GM23338 (cell line): ENCODE data around the gene MTCL1. TPM values are rescaled to one million over a fixed set of nuclear protein-coding genes. Genes with fewer than 3 reads are reported as not detected.

Experiments
- ATAC-seq: fragments of 200-7000 bp; cut with Tn5 transposase; 3 replicates; pipeline ENCODE4 v1.9.1; 2020
- DNase-seq: peaks from one replicate; pipeline ENCODE4 v3.0.0-alpha.2; 2015; ENCODE audit warnings: low spot score
- H2AFZ ChIP-seq: fragments of 200-600 bp; sonication (generic); 2 replicates; pipeline ENCODE4 v1.8.0; 2016; ENCODE audit warnings: antibody characterized with exemption, mild to moderate bottlenecking, moderate library complexity
- H3F3A ChIP-seq: fragments of 200-600 bp; sonication (generic); replicated peaks from 2 replicates; pipeline ENCODE4 v1.8.0; 2017; ENCODE audit warnings: antibody characterized with exemption, mixed run types, low read depth
- H3K27ac ChIP-seq: fragments of 200-600 bp; sonication (generic); 2 replicates; pipeline ENCODE4 v1.6.1; 2016; ENCODE audit warnings: low read depth
- H3K27me3 ChIP-seq: fragments of 200-600 bp; sonication (generic); 2 replicates; pipeline ENCODE4 v1.8.0; 2016; ENCODE audit warnings: mild to moderate bottlenecking, mixed run types, moderate library complexity; ENCODE audit not compliant: insufficient read depth
- H3K36me3 ChIP-seq: fragments of 200-600 bp; sonication (generic); 2 replicates; pipeline ENCODE4 v1.8.0; 2016; ENCODE audit warnings: mild to moderate bottlenecking; ENCODE audit not compliant: insufficient read depth
- H3K4me1 ChIP-seq: fragments of 200-600 bp; sonication (generic); 2 replicates; pipeline ENCODE4 v1.8.0; 2016; ENCODE audit warnings: mild to moderate bottlenecking, moderate library complexity; ENCODE audit not compliant: insufficient read depth
- H3K4me2 ChIP-seq: fragments of 200-600 bp; sonication (generic); 2 replicates; pipeline ENCODE4 v1.7.1; 2017; ENCODE audit warnings: mixed run types
- H3K4me3 ChIP-seq: fragments of 200-600 bp; sonication (generic); 2 replicates; pipeline ENCODE4 v1.6.1; 2016; ENCODE audit warnings: mixed run types
- H3K79me2 ChIP-seq: fragments of 200-600 bp; sonication (generic); replicated peaks from 2 replicates; pipeline ENCODE4 v1.8.0; 2017; ENCODE audit warnings: mild to moderate bottlenecking; ENCODE audit not compliant: insufficient read depth
- H3K9me2 ChIP-seq: fragments of 200-600 bp; sonication (generic); 2 replicates; pipeline ENCODE4 v1.8.0; 2017; ENCODE audit not compliant: insufficient read depth
- H4K20me1 ChIP-seq: fragments of 200-600 bp; sonication (generic); replicated peaks from 2 replicates; pipeline ENCODE4 v1.8.0; 2017; ENCODE audit warnings: mild to moderate bottlenecking; ENCODE audit not compliant: insufficient read depth
- H3K27ac Mint-ChIP-seq: 2 replicates; pipeline ENCODE4 v1.8.0; 2020; ENCODE audit warnings: inconsistent platforms, mild to moderate bottlenecking, moderate library complexity, mixed read lengths
- H3K27me3 Mint-ChIP-seq: 3 replicates; pipeline ENCODE4 v1.8.0; 2022; ENCODE audit warnings: low read depth, mild to moderate bottlenecking, moderate library complexity, mixed read lengths, inconsistent platforms; ENCODE audit not compliant: insufficient read depth, poor library complexity
- H3K36me3 Mint-ChIP-seq: 3 replicates; pipeline ENCODE4 v1.8.0; 2021; ENCODE audit warnings: low read depth, mild to moderate bottlenecking, inconsistent platforms, moderate library complexity, mixed read lengths
- H3K4me1 Mint-ChIP-seq: 3 replicates; pipeline ENCODE4 v1.8.0; 2020; ENCODE audit warnings: mild to moderate bottlenecking, inconsistent platforms, mixed read lengths
- H3K4me3 Mint-ChIP-seq: 3 replicates; pipeline ENCODE4 v1.8.0; 2021; ENCODE audit warnings: moderate library complexity, mild to moderate bottlenecking, inconsistent platforms, mixed read lengths
- H3K9me3 Mint-ChIP-seq: 3 replicates; pipeline ENCODE4 v1.8.0; 2020; ENCODE audit warnings: moderate library complexity, mild to moderate bottlenecking, inconsistent platforms, mixed read lengths
- CREB1 ChIP-seq: fragments of 250-450 bp; sonication (Bioruptor Pico); IDR thresholded peaks from 2 replicates; pipeline ENCODE4 v1.5.0; 2020; ENCODE audit warnings: low read depth, mild to moderate bottlenecking, moderate library complexity
- EZH2 ChIP-seq: fragments of 200-600 bp; sonication (generic); IDR thresholded peaks from one replicate; pipeline ENCODE4 v1.8.0; 2017; ENCODE audit warnings: antibody characterized with exemption, mild to moderate bottlenecking, low read depth; ENCODE audit not compliant: unreplicated experiment
- EZH2phosphoT487 ChIP-seq: fragments of 200-600 bp; sonication (generic); IDR thresholded peaks from one replicate; pipeline ENCODE4 v1.8.1; 2018; ENCODE audit warnings: antibody characterized with exemption; ENCODE audit not compliant: unreplicated experiment
- JUNB ChIP-seq: IDR thresholded peaks from one replicate; pipeline ENCODE4 v1.6.1; 2016; ENCODE audit warnings: antibody characterized with exemption; ENCODE audit not compliant: unreplicated experiment
- NANOG ChIP-seq: IDR thresholded peaks from 2 replicates; pipeline ENCODE4 v1.6.1; 2016; ENCODE audit warnings: antibody characterized with exemption, borderline replicate concordance
- POLR2AphosphoS5 ChIP-seq: IDR thresholded peaks from 2 replicates; pipeline ENCODE4 v1.6.1; 2016; ENCODE audit warnings: antibody characterized with exemption, low read depth
- STAT1 ChIP-seq: IDR thresholded peaks from one replicate; pipeline ENCODE4 v1.6.1; 2016; ENCODE audit warnings: antibody characterized with exemption; ENCODE audit not compliant: unreplicated experiment
- ZNF331 ChIP-seq: fragments of 250-450 bp; sonication (Bioruptor Pico); IDR thresholded peaks from 2 replicates; pipeline ENCODE4 v1.5.0; 2020; ENCODE audit warnings: low read depth, mild to moderate bottlenecking, moderate library complexity
- polyA plus RNA-seq: library from polyadenylated mRNA; unstranded; fragments of >200 nt; fragmentation: Nextera tagmentation; extraction: Ambion mirVana; gene quantifications from 2 replicates; pipeline ENCODE4 v1.2.1, GENCODE V29; 2016
- total RNA-seq: library from RNA; depleted of rRNA; stranded (reverse); fragments of >200 nt; shearing (Covaris generic); gene quantifications from 2 replicates; pipeline ENCODE4 v1.2.3, GENCODE V29; 2014
- TF ChIP-seq, protein P1 (sequence below): IDR thresholded peaks from 2 replicates; pipeline ENCODE4 v1.6.1; 2016; ENCODE audit warnings: antibody characterized with exemption
- TF ChIP-seq, protein P2 (sequence below), 2 experiments: fragments of 200-600 bp in 1 of 2; sonication (generic) in 1 of 2; conservative IDR thresholded peaks; 2 replicates each; pipeline versions ENCODE4 v1.5.1 to v1.6.1; 2016 to 2017; ENCODE audit warnings: antibody characterized with exemption in 2 of 2, low read depth in 2 of 2, mild to moderate bottlenecking in 2 of 2, moderate library complexity in 1 of 2
- TF ChIP-seq, protein P3 (sequence below): IDR thresholded peaks from one replicate; pipeline ENCODE4 v1.6.1; 2018; ENCODE audit warnings: antibody characterized with exemption; ENCODE audit not compliant: unreplicated experiment

Gene MTCL1
- total and polyA plus RNA-seq, 2 experiments from 2014 or later: 14.4 to 45.0 TPM

DNA sequence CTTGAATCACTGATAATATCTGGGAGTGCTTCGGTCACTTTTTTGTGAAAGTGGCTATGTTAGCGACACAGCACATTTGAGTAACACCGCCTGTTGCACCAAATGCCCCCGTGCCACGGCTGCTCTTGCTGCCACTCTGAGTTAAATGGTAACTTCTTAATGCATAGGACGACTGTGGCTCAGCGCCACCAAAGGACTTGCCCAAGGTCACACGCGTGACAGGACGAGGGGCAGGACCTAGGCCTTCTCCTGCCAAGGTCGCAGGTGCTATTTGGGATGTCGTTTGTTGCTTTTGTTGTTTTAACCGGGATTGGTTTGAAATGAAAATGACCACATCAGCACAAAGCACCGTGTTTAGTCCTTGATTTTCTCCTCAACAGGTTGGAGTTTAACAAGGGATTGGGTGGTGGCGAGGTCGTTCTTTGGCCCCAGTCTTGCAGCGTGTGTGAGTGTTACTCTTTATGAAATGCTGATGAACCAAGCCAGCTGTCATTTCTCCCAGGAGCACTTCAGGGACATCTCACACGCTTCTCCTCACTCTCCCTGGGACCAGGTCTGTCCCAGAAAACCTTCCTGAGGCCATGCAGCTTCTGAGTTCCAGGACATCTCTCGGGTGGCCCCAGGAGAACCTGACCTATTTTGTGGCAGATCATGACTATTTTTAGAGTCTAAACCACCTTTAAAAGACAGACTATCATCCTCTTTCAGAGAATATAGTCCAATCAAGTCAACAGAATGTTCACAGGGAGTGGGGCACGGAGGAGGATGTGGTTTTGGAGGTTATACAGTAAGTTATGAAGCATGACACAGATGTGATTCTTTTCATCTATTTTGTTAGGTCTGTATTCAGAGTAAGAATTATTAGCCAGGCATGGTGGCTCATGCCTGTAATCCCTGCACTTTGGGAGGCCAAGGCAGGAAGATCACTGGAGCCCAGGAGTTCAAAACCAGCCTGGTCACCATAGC is 49.9 kb downstream of the MTCL1 start:
- no peak overlapping the region for H3K4me3 Mint-ChIP-seq
- Histone ChIP-seq H2AFZ (no peak overlapping the region), H3K79me2 (peaks cover 27% of the 10 kb centered on the region; the same call in 1 of the 2 replicates)

GRCh38 chr18:8756571-8756970 is 51.2 kb downstream of the MTCL1 start:
- Mint-ChIP-seq H3K36me3 (peaks cover 41% of the 10 kb centered on the region), H3K4me3 (no peak overlapping the region), H3K27ac (no peak overlapping the region), H3K4me1 (peaks cover 7% of the 10 kb centered on the region), H3K27me3 (no peaks in the 10 kb centered on the region), H3K9me3 (peaks cover 9% of the 10 kb centered on the region)
- no peaks in the 10 kb centered on the region for H3K27me3 ChIP-seq
- no peak overlapping the region for H2AFZ ChIP-seq
- H4K20me1 ChIP-seq: no peaks in the 10 kb centered on the region
- H3K4me2 ChIP-seq: no peak overlapping the region
- H3K79me2 ChIP-seq: peaks cover 19% of the 10 kb centered on the region; the same call in 1 of the 2 replicates
- peaks cover 3% of the 10 kb centered on the region; the same call in 1 of the 2 replicates for H3K36me3 ChIP-seq
- H3K4me1 ChIP-seq: no peaks in the 10 kb centered on the region; the same call in 1 of the 2 replicates
- ATAC-seq (no peak), DNase-seq (no peak)
- no peaks in the 10 kb centered on the region for H3F3A ChIP-seq
- peaks cover 2% of the 10 kb centered on the region; the same call in 1 of the 2 replicates for H3K9me2 ChIP-seq
- no peak overlapping the region for H3K4me3 ChIP-seq
- no peak overlapping the region for H3K27ac ChIP-seq
- TF ChIP-seq, protein P1, sequence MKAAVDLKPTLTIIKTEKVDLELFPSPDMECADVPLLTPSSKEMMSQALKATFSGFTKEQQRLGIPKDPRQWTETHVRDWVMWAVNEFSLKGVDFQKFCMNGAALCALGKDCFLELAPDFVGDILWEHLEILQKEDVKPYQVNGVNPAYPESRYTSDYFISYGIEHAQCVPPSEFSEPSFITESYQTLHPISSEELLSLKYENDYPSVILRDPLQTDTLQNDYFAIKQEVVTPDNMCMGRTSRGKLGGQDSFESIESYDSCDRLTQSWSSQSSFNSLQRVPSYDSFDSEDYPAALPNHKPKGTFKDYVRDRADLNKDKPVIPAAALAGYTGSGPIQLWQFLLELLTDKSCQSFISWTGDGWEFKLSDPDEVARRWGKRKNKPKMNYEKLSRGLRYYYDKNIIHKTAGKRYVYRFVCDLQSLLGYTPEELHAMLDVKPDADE: no peak
- TF ChIP-seq EZH2: no peak
- TF ChIP-seq JUNB: no peak
- no peak for TF ChIP-seq EZH2phosphoT487
- TF ChIP-seq, protein P2, sequence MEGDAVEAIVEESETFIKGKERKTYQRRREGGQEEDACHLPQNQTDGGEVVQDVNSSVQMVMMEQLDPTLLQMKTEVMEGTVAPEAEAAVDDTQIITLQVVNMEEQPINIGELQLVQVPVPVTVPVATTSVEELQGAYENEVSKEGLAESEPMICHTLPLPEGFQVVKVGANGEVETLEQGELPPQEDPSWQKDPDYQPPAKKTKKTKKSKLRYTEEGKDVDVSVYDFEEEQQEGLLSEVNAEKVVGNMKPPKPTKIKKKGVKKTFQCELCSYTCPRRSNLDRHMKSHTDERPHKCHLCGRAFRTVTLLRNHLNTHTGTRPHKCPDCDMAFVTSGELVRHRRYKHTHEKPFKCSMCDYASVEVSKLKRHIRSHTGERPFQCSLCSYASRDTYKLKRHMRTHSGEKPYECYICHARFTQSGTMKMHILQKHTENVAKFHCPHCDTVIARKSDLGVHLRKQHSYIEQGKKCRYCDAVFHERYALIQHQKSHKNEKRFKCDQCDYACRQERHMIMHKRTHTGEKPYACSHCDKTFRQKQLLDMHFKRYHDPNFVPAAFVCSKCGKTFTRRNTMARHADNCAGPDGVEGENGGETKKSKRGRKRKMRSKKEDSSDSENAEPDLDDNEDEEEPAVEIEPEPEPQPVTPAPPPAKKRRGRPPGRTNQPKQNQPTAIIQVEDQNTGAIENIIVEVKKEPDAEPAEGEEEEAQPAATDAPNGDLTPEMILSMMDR (conservative IDR thresholded peaks at IDR 0.05; ENCODE audit: low read depth in 2 of 2): no peak
- no peak for TF ChIP-seq ZNF331 (CRISPR knock-in tag)
- no peak for TF ChIP-seq STAT1
- no peak for TF ChIP-seq NANOG
- TF ChIP-seq, protein P3, sequence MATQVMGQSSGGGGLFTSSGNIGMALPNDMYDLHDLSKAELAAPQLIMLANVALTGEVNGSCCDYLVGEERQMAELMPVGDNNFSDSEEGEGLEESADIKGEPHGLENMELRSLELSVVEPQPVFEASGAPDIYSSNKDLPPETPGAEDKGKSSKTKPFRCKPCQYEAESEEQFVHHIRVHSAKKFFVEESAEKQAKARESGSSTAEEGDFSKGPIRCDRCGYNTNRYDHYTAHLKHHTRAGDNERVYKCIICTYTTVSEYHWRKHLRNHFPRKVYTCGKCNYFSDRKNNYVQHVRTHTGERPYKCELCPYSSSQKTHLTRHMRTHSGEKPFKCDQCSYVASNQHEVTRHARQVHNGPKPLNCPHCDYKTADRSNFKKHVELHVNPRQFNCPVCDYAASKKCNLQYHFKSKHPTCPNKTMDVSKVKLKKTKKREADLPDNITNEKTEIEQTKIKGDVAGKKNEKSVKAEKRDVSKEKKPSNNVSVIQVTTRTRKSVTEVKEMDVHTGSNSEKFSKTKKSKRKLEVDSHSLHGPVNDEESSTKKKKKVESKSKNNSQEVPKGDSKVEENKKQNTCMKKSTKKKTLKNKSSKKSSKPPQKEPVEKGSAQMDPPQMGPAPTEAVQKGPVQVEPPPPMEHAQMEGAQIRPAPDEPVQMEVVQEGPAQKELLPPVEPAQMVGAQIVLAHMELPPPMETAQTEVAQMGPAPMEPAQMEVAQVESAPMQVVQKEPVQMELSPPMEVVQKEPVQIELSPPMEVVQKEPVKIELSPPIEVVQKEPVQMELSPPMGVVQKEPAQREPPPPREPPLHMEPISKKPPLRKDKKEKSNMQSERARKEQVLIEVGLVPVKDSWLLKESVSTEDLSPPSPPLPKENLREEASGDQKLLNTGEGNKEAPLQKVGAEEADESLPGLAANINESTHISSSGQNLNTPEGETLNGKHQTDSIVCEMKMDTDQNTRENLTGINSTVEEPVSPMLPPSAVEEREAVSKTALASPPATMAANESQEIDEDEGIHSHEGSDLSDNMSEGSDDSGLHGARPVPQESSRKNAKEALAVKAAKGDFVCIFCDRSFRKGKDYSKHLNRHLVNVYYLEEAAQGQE: no peak
- TF ChIP-seq CREB1 (CRISPR knock-in tag): no peak

More for the DNA sequence above, 49.9 kb downstream of the MTCL1 start:
- H3K27ac Mint-ChIP-seq: no peak overlapping the region
- Histone ChIP-seq H3K4me3 (no peak overlapping the region), H3K27me3 (no peaks in the 10 kb centered on the region), H3F3A (no peaks in the 10 kb centered on the region), H3K4me1 (no peaks in the 10 kb centered on the region; the same call in 1 of the 2 replicates), H3K9me2 (peaks cover 2% of the 10 kb centered on the region; the same call in 1 of the 2 replicates), H3K36me3 (no peaks in the 10 kb centered on the region), H3K4me2 (no peak overlapping the region), H3K27ac (no peak overlapping the region), H4K20me1 (no peaks in the 10 kb centered on the region; the same call in 1 of the 2 replicates)
- TF ChIP-seq JUNB (no peak), POLR2AphosphoS5 (no peak), NANOG (no peak), STAT1 (no peak), EZH2 (no peak)
- TF ChIP-seq, protein P1: no peak
- peaks cover 28% of the 10 kb centered on the region for H3K36me3 Mint-ChIP-seq
- no peak for DNase-seq
- no peaks in the 10 kb centered on the region for H3K27me3 Mint-ChIP-seq
- peaks cover under 1% of the 10 kb centered on the region; the same call in 1 of the 3 replicates for H3K9me3 Mint-ChIP-seq
- no peak for ATAC-seq
- H3K4me1 Mint-ChIP-seq: peaks cover 7% of the 10 kb centered on the region
